ENCODE measurements around the gene RRP12. TPM values are rescaled to one million over a fixed set of nuclear protein-coding genes. Genes with fewer than 3 reads are reported as not detected.

Gene RRP12
- total and polyA plus RNA-seq, 4 donors, result 12.7 to 44.2 (median 21.8) TPM

DNA sequence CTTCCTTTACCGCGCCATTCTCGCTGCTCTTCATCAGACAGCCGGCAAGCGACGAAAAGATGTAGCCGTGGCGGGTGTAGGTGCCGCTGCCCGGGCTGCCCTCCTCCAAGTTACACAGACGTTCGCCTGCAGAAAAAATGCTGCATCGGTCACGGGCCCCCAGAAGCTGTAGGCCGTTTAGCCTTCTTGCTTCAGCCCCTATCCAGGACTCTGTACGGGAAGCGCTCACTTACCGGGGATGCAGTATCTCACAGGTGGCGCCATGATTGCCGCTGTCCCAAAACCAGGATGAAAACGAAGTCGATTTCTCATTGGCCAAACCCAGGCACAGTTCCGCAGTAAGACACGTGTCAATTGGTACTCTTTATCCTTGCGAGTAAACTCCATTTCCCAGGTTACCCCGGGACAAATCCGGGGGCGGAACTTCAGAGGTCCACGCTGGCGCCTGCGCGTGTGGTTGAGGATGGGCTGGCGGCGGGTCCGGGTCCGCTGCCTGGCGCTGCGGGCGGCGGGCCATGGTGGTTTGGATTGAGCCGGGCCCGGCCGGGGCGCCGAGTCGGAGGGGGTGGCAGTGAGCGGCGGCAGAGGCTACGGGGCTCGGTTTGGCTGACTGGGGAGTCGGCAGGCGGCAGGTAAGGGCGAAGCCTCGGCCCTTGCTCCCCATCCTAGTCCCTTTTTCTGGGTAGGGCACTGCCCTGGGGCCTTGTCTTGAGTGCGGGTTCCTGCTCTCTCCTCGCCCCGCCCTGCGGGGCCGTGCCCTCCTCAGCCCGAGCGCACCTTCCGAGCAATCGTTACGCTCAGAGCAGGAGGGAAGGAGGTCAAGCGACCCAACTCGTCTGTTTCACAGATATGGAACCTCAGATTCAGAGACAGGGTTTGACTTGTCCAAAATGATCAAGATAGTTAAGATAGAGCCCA is 44.8 kb upstream of the RRP12 start, which contains the start of the genes EXOSC1 and ZDHHC16:
TSS of gene EXOSC1 (minus strand) at position 285 of the 918 bp plus-strand sequence. CDS start at position 264, 21 bp downstream.
TSS of gene ZDHHC16 (plus strand) at position 454 of the 918 bp plus-strand sequence. CDS start 5,501 bp downstream, outside the sequence.
- no peaks in the 10 kb centered on the region for H3K27me3 ChIP-seq (ENCODE audit: control insufficient read depth in 3 of 3, insufficient read depth in 3 of 3, low read length in 2 of 3)
- WGBS, 2 donors, result 0% methylated on average over 66 of the region's 66 CpGs
- H3K4me1 ChIP-seq (ENCODE audit: control insufficient read depth in 5 of 5, insufficient read depth in 5 of 5, low read length in 5 of 5), result peaks cover 0 to 29% (median 15%) of the 10 kb centered on the region in 5 donors
- ATAC-seq (ENCODE audit: insufficient read depth, low FRiP score), result peak; percentile 97
- TF ChIP-seq, protein P1, sequence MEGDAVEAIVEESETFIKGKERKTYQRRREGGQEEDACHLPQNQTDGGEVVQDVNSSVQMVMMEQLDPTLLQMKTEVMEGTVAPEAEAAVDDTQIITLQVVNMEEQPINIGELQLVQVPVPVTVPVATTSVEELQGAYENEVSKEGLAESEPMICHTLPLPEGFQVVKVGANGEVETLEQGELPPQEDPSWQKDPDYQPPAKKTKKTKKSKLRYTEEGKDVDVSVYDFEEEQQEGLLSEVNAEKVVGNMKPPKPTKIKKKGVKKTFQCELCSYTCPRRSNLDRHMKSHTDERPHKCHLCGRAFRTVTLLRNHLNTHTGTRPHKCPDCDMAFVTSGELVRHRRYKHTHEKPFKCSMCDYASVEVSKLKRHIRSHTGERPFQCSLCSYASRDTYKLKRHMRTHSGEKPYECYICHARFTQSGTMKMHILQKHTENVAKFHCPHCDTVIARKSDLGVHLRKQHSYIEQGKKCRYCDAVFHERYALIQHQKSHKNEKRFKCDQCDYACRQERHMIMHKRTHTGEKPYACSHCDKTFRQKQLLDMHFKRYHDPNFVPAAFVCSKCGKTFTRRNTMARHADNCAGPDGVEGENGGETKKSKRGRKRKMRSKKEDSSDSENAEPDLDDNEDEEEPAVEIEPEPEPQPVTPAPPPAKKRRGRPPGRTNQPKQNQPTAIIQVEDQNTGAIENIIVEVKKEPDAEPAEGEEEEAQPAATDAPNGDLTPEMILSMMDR (IDR thresholded peaks at IDR 0.05; ENCODE audit: control extremely low read depth, extremely low read depth), result no peak
- DNase-seq, result peak; percentile 93 to 97 (median 97)
- H3K9me3 ChIP-seq (ENCODE audit: control insufficient read depth in 4 of 4, insufficient read depth in 3 of 4, low read length in 3 of 4), result no peaks in the 10 kb centered on the region
- peak within 1 kb of the TSS; percentile 93 for H3K4me3 ChIP-seq
- H3K27ac ChIP-seq (ENCODE audit: low read depth in 1 of 2, low read length in 1 of 2), result peak within 1 kb of the TSS; percentile 57 to 75
- peak within 1 kb of the TSS in 1 of 2 donors; percentile 68 for H3K9ac ChIP-seq (ENCODE audit: insufficient read depth in 1 of 2, low read length in 2 of 2)
- peaks cover 0 to 10% (median 6%) of the 10 kb centered on the region in 4 donors for H3K36me3 ChIP-seq (ENCODE audit: control insufficient read depth in 4 of 4, insufficient read depth in 4 of 4, low read length in 4 of 4)

DNA sequence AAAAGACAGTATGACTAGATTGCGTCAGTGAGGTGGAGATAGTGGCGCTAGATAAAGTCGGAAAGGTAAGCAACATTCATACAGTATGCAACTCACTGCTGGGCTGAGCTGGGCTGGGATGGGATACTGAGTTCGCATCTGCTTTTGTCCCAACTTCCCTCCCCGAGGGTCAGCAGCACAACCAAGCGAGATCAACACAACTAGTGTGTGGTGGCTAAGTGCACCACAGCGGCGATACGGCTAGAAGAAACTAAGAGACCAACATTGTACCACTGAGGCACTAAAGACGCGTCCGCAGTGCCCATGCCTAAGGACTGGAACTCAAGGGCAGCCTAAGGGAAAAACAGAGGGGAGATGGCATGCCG is 44.2 kb upstream of the RRP12 start:
- 1 to 2% methylated on average over 13 of the region's 13 CpGs for WGBS, 2 donors
- H3K4me3 ChIP-seq, result peak overlapping the region; percentile 93
- peaks cover 0 to 12% (median 6%) of the 10 kb centered on the region in 4 donors for H3K36me3 ChIP-seq (ENCODE audit: control insufficient read depth in 4 of 4, insufficient read depth in 4 of 4, low read length in 4 of 4)
- peak overlapping the region in 1 of 2 donors; percentile 26 for H3K9ac ChIP-seq (ENCODE audit: insufficient read depth in 1 of 2, low read length in 2 of 2)
- no peaks in the 10 kb centered on the region for H3K27me3 ChIP-seq (ENCODE audit: control insufficient read depth in 3 of 3, insufficient read depth in 3 of 3, low read length in 2 of 3)
- TF ChIP-seq, protein P1 (IDR thresholded peaks at IDR 0.05; ENCODE audit: control extremely low read depth, extremely low read depth), result no peak
- H3K27ac ChIP-seq (ENCODE audit: low read depth in 1 of 2, low read length in 1 of 2), result peak overlapping the region; percentile 57 to 75
- no peaks in the 10 kb centered on the region for H3K9me3 ChIP-seq (ENCODE audit: control insufficient read depth in 4 of 4, insufficient read depth in 3 of 4, low read length in 3 of 4)
- DNase-seq (no peak), ATAC-seq (ENCODE audit: insufficient read depth, low FRiP score) (no peak)
- peaks cover 0 to 29% (median 10%) of the 10 kb centered on the region in 5 donors for H3K4me1 ChIP-seq (ENCODE audit: control insufficient read depth in 5 of 5, insufficient read depth in 5 of 5, low read length in 5 of 5)

DNA sequence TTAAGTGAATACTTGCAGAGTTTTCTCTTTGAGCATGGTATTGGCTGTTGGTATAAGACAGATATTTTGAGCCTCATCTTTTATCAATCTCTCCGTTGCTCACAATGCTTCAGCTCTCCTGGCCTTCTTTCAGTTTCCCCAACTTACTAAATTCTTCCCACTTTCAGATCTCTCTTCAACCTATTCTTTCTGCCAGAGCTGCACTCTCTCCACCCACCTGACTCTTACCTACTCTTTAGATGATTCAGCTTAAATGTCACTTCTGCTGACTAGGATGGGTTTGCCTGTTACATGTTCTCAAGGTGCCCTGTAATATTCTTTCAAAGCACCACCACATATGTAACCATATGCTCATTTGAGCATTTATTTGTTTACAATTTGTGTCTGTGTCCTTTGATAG is 43.1 kb upstream of the RRP12 start:
- Histone ChIP-seq H3K27me3 (ENCODE audit: control insufficient read depth in 3 of 3, insufficient read depth in 3 of 3, low read length in 2 of 3) (no peaks in the 10 kb centered on the region), H3K4me1 (ENCODE audit: control insufficient read depth in 5 of 5, insufficient read depth in 5 of 5, low read length in 5 of 5) (peaks cover 0 to 29% (median 10%) of the 10 kb centered on the region in 5 donors), H3K27ac (ENCODE audit: low read depth in 1 of 2, low read length in 1 of 2) (no peak overlapping the region), H3K4me3 (no peak overlapping the region), H3K9ac (ENCODE audit: insufficient read depth in 1 of 2, low read length in 2 of 2) (no peak overlapping the region), H3K36me3 (ENCODE audit: control insufficient read depth in 4 of 4, insufficient read depth in 4 of 4, low read length in 4 of 4) (peaks cover 0 to 13% (median 8%) of the 10 kb centered on the region in 4 donors), H3K9me3 (ENCODE audit: control insufficient read depth in 4 of 4, insufficient read depth in 3 of 4, low read length in 3 of 4) (no peaks in the 10 kb centered on the region)
- WGBS, 2 donors, result 84 to 89% methylated on average over 1 of the region's 1 CpG
- TF ChIP-seq, protein P1 (IDR thresholded peaks at IDR 0.05; ENCODE audit: control extremely low read depth, extremely low read depth), result no peak
- DNase-seq, result no peak
- ATAC-seq (ENCODE audit: insufficient read depth, low FRiP score), result no peak

All from lung (tissue), 12 donors.